Tibial nerve (tissue), 4 donors: ENCODE results near the gene EBLN2. TPM values are rescaled to one million over a fixed set of nuclear protein-coding genes. Genes with fewer than 3 reads are reported as not detected.

Source experiments
- DNase-seq, 2 donors: peaks; one replicate each; pipeline ENCODE4 v3.0.0-alpha.2; 2019; ENCODE audit warnings: low spot score in 2 of 2
- H3K27ac ChIP-seq, 4 donors: fragments of 200-600 bp; sonication (generic) in 3 of 4; one replicate each; pipeline ENCODE4 v1.5.1; 2017 to 2019; ENCODE audit warnings: mild to moderate bottlenecking in 1 of 4
- H3K27me3 ChIP-seq, 2 donors: fragments of 200-600 bp; sonication (generic) in 1 of 2; one replicate each; pipeline versions ENCODE4 v1.5.1 to v1.6.0; 2017 to 2019
- H3K36me3 ChIP-seq, 3 donors: fragments of 200-600 bp; sonication (generic); one replicate each; pipeline ENCODE4 v1.5.1; 2018 to 2019
- H3K4me1 ChIP-seq, 4 donors: fragments of 200-600 bp; sonication (generic) in 3 of 4; one replicate each; pipeline ENCODE4 v1.5.1; 2017 to 2019
- H3K4me3 ChIP-seq, 4 donors: fragments of 200-600 bp; sonication (generic) in 3 of 4; one replicate each; pipeline ENCODE4 v1.5.1; 2017 to 2019; ENCODE audit warnings: mild to moderate bottlenecking in 1 of 4, moderate library complexity in 1 of 4
- H3K9me3 ChIP-seq, 4 donors: fragments of 200-600 bp; sonication (generic) in 3 of 4; one replicate each; pipeline ENCODE4 v1.5.1; 2017 to 2019
- CTCF ChIP-seq, 5 experiments: fragments of 200-600 bp in 3 of 5; fragments of 450-650 bp in 2 of 5; sonication (generic) in 3 of 5; IDR thresholded peaks; one replicate each; pipeline ENCODE4 v1.5.1; 2016 to 2019; ENCODE audit warnings: antibody characterized with exemption in 5 of 5, mild to moderate bottlenecking in 3 of 5, moderate library complexity in 2 of 5
- EP300 ChIP-seq, 2 donors: sonication (generic); formaldehyde crosslinking; IDR thresholded peaks; one replicate each; pipeline ENCODE4 v1.6.1; 2017; ENCODE audit warnings: antibody characterized with exemption in 2 of 2, mild to moderate bottlenecking in 1 of 2
- POLR2A ChIP-seq, 2 donors: fragments of 450-650 bp; IDR thresholded peaks; one replicate each; pipeline ENCODE4 v1.6.1; 2017; ENCODE audit warnings: antibody characterized with exemption in 2 of 2, mild to moderate bottlenecking in 2 of 2, moderate library complexity in 2 of 2
- WGBS, 2 donors: methylation state at CpG; one replicate each; pipeline ENCODE4 v1.1.5; 2018; 5-methylcytosine and 5-hydroxymethylcytosine counted together
- total RNA-seq, 4 donors: library from RNA; depleted of rRNA; stranded (reverse); fragments of >200 nt; gene quantifications; one replicate each; pipeline ENCODE4 v1.1.0, GENCODE V29; 2016

The EBLN2 gene
- total RNA-seq = 10 to 100 TPM; 11.9 to 16.4 (median 14.9) TPM

GRCh38 chr3:73061416-73061815 lies at the start of gene EBLN2:
Gene EBLN2 (plus strand): TSS chr3:73061659. CDS start chr3:73062082, 423 bp downstream.
- no peak within 1 kb of the TSS for H3K27ac ChIP-seq
- 91 to 100% methylated on average over 2 of the region's 2 CpGs for WGBS, 2 donors
- peaks cover 5 to 43% (median 10%) of the 10 kb centered on the region in 3 donors for H3K36me3 ChIP-seq
- H3K27me3 ChIP-seq = no peaks in the 10 kb centered on the region
- no peak within 1 kb of the TSS for H3K4me3 ChIP-seq
- no peaks in the 10 kb centered on the region for H3K9me3 ChIP-seq
- TF ChIP-seq CTCF (IDR thresholded peaks at IDR 0.05) (no peak), POLR2A (IDR thresholded peaks at IDR 0.05) (no peak), EP300 (IDR thresholded peaks at IDR 0.05) (no peak)
- DNase-seq = no peak
- H3K4me1 ChIP-seq = peaks cover 0 to 19% (median 1%) of the 10 kb centered on the region in 4 donors

DNA sequence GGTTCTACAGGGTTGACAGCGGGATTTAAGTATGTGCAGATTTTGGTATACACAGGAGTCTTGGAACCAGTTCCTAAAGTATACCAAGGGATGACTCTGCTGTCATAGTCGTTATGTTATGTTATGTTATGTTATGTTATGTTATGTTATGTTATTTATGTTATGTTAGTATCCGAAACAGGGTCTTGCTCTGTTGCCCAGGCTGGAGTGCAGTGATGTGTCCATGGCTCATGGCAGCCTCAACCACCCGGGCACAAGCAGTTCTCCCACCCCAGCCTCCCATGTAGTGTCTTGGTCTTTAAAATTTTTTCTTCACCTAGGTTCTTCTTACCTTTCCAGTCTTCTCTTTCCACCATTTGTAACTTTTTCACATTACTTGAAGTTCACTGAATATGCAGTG lies 43.2 kb upstream of the EBLN2 start:
- WGBS, 2 donors = 87 to 89% methylated on average over 4 of the region's 4 CpGs
- H3K27ac ChIP-seq = no peak overlapping the region
- H3K36me3 ChIP-seq = peaks cover 0 to 10% (median 0%) of the 10 kb centered on the region in 3 donors
- H3K4me1 ChIP-seq = peaks cover 0 to 75% (median 11%) of the 10 kb centered on the region in 4 donors
- H3K4me3 ChIP-seq = no peak overlapping the region
- no peaks in the 10 kb centered on the region for H3K27me3 ChIP-seq
- DNase-seq = no peak
- no peaks in the 10 kb centered on the region for H3K9me3 ChIP-seq
- TF ChIP-seq POLR2A (IDR thresholded peaks at IDR 0.05) (no peak), EP300 (IDR thresholded peaks at IDR 0.05) (no peak), CTCF (IDR thresholded peaks at IDR 0.05) (no peak)

GRCh38 chr3:73018790-73019441 lies 42.5 kb upstream of the EBLN2 start:
- H3K9me3 ChIP-seq = no peaks in the 10 kb centered on the region
- DNase-seq = no peak
- peak overlapping the region in 1 of 4 donors; percentile 42 for H3K27ac ChIP-seq
- TF ChIP-seq CTCF (IDR thresholded peaks at IDR 0.05) (no peak), EP300 (IDR thresholded peaks at IDR 0.05) (no peak), POLR2A (IDR thresholded peaks at IDR 0.05) (no peak)
- 70 to 75% methylated on average over 5 of the region's 5 CpGs for WGBS, 2 donors
- H3K4me3 ChIP-seq = no peak overlapping the region
- peaks cover 0 to 10% (median 0%) of the 10 kb centered on the region in 3 donors for H3K36me3 ChIP-seq
- peaks cover 0 to 75% (median 13%) of the 10 kb centered on the region in 4 donors for H3K4me1 ChIP-seq
- no peaks in the 10 kb centered on the region for H3K27me3 ChIP-seq

DNA sequence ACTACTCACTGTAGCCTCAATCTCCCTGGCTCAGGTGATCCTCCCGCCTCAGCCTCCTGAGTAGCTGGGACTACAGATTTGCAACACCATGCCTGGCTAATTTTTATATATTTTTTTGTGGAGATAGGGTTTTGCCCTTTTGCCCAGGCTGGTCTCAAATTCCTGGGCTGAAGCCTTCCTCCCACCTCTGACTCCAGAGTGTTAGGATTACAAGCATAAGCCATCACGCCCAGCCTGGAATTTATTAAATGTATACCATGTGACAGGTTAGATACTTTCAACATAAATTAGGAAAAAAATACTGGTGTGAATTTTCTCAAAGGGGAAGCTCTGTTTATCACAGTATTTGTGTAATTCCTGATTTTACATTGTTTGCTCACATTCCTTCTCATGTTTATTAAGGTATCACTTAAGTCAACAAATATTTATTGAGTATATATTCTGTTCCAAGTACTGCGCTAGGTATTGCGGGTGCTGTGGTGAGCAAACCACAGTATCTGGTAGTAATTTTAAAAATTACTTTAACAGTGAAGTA lies 40.1 kb upstream of the EBLN2 start:
- Histone ChIP-seq H3K4me1 (peaks cover 0 to 89% (median 28%) of the 10 kb centered on the region in 4 donors), H3K27me3 (no peaks in the 10 kb centered on the region), H3K9me3 (no peaks in the 10 kb centered on the region), H3K36me3 (no peaks in the 10 kb centered on the region), H3K4me3 (no peak overlapping the region), H3K27ac (no peak overlapping the region)
- TF ChIP-seq CTCF (IDR thresholded peaks at IDR 0.05) (no peak), EP300 (IDR thresholded peaks at IDR 0.05) (no peak), POLR2A (IDR thresholded peaks at IDR 0.05) (no peak)
- DNase-seq = no peak
- 61 to 80% methylated on average over 4 of the region's 4 CpGs for WGBS, 2 donors

- TF ChIP-seq POLR2A (IDR thresholded peaks at IDR 0.05) (no peak), EP300 (IDR thresholded peaks at IDR 0.05) (no peak), CTCF (IDR thresholded peaks at IDR 0.05) (no peak)
- Histone ChIP-seq H3K9me3 (no peaks in the 10 kb centered on the region), H3K27me3 (no peaks in the 10 kb centered on the region), H3K27ac (peak overlapping the region in 3 of 4 donors; percentile 36 to 81 (median 78)), H3K36me3 (no peaks in the 10 kb centered on the region), H3K4me1 (peaks cover 0 to 87% (median 33%) of the 10 kb centered on the region in 4 donors), H3K4me3 (no peak overlapping the region)
- no peak for DNase-seq
Observed at GRCh38 chr3:73024836-73025235, 36.6 kb upstream of the EBLN2 start.
